Cardiac fibroblast (primary cell): ENCODE measurements around the gene FXN.

ENCODE experiments used
- DNase-seq, 2 donors: peaks; one replicate each; pipeline versions ENCODE4 v3.0.0 to v3.0.0-alpha.2; 2010; ENCODE audit warnings: low read depth in 2 of 2
- H3K4me3 ChIP-seq, 2 donors: replicated peaks in 1 of 2; 1 replicate in 1 of 2; 2 replicates in 1 of 2; pipeline ENCODE4 v1.5.1; 2011; ENCODE audit warnings: low read depth in 2 of 2, low read length in 2 of 2, mild to moderate bottlenecking in 2 of 2, moderate library complexity in 1 of 2
- TF ChIP-seq, protein P1 (sequence below): IDR thresholded peaks from one replicate; pipeline ENCODE4 v1.5.1; 2011; ENCODE audit warnings: low read depth, mild to moderate bottlenecking, low read length, inconsistent platforms

The FXN gene

DNA sequence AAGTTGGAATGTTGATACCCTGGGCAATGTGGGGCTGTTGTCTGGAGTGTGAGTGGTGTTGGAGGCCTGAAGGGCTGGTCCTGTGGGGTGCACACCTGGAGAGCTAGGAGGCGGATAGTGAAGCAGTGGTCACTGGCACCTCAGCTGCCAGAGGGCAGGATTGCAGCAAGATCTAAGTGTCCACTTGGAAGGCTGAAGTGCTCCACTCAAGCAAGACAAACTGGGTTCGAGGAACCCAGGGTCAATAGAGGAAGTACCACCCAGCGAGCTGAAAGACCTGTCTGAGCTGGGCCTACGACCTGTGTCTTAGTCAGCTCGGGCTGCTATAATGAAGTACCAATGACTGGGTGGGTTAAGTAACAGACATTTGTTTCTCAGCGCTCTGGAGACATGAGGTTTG is 98.9 kb downstream of the FXN start:
- H3K4me3 ChIP-seq, result no peak overlapping the region
- TF ChIP-seq, protein P1, sequence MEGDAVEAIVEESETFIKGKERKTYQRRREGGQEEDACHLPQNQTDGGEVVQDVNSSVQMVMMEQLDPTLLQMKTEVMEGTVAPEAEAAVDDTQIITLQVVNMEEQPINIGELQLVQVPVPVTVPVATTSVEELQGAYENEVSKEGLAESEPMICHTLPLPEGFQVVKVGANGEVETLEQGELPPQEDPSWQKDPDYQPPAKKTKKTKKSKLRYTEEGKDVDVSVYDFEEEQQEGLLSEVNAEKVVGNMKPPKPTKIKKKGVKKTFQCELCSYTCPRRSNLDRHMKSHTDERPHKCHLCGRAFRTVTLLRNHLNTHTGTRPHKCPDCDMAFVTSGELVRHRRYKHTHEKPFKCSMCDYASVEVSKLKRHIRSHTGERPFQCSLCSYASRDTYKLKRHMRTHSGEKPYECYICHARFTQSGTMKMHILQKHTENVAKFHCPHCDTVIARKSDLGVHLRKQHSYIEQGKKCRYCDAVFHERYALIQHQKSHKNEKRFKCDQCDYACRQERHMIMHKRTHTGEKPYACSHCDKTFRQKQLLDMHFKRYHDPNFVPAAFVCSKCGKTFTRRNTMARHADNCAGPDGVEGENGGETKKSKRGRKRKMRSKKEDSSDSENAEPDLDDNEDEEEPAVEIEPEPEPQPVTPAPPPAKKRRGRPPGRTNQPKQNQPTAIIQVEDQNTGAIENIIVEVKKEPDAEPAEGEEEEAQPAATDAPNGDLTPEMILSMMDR, result no peak
- no peak for DNase-seq

DNA sequence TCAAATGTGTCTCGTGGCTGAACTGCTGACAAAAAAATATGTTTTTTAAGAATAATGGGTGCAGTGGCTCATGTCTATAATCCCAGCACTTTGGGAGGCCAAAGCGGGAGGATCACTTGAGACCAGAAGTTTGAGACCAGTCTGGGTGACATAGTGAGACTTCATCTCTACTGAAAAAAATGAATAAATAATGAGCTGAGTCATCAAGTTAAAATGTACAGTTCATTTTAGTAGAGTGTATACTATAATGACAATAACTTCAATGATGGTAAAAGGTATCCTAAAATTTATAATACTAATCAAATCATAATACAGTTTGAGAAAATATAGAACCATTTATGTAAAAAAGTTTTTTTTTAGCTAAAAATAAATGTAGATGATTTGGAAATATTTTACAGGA is 100.6 kb downstream of the FXN start:
- DNase-seq, result no peak
- TF ChIP-seq, protein P1, result no peak
- H3K4me3 ChIP-seq, result no peak overlapping the region

DNA sequence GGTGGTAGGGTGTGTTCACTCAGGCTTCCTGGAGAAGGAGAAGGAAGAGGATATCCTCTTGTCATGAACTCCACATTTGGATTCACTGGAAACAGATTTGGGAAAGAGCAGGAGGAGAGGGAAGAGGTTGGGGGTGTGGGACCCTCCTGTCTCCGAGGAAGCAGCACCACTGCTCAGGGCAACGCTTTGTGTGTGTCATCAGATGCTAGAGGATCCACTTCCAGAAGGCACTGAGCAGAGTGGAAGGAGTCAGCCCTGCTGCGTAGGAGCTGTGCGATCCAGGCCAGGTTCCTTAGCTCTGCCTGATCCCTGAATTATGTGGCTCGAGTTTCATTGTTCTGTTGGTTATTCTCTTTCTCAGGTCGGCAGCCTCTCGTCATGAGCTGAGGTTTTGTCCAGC is 101.2 kb downstream of the FXN start:
- no peak overlapping the region for H3K4me3 ChIP-seq
- TF ChIP-seq, protein P1, result no peak
- no peak for DNase-seq

DNA sequence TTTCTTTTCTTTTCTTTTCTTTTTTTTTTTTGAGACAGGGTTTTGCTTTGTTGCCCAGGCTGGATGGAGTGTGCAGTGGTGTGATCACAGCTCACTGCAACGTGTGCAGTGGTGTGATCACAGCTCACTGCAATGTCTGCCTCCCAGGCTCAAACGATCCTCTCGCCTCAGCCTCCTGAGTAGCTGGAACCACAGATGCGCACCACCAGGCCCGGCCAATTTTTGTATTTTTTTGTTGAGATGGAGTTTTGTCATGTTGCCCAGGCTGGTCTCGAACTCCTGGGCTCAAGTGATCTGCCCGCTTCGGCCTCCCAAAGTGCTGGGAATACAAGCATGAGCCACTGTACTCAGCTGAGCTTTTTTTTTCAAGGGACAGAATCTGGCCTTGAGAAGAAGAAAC is 101.8 kb downstream of the FXN start:
- no peak for DNase-seq
- no peak overlapping the region for H3K4me3 ChIP-seq
- TF ChIP-seq, protein P1, result no peak

DNA sequence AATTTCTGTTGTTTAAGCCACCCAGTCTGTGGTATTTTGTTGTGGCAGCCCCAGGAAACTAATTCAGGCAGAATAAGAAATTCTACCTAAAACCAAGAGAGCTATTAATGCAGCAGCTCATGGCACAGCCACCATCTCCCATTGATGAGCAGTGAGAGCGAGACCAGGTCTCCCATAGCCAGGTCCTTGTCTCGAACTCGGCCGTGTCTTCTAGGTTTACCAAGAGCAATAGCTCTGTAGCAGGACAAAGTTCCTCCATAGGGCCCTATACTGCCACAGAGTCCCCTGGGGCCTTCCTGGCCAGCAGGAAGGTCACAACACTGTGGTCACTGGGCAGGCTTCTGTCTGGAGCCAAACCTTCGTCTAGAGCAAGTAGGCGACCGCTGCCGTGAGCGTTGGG is 104.0 kb downstream of the FXN start:
- DNase-seq, result no peak
- TF ChIP-seq, protein P1, result no peak
- no peak overlapping the region for H3K4me3 ChIP-seq

DNA sequence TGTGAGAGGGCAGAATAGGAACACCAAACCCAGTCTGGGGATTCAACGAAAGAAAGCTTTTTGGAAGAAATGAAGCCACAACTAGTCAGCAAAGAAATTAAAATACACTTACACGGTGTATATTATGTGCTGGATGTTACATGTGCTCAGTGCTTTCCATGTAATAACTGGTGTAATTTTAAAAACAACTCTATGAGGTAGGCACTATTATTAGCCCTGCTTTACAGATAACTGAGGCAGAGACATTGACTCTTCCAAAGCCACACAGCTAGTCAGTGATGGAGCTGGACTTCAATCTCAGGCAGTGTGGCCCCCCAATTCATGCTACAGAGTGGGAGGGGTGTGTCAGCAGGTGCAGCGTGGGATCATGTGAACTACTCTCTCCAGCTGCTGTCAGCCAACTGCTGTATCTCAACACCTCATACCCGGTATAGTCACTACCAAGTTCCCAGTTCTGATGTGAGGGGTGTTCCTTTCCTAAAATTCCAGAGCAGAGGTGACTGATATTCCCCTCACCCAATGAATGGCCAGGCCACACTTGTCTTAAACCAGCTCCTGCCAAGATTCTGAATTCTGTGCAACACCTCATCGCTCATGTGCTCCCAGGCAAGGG is 104.7 kb downstream of the FXN start:
- DNase-seq, result no peak
- H3K4me3 ChIP-seq, result no peak overlapping the region
- TF ChIP-seq, protein P1, result no peak

DNA sequence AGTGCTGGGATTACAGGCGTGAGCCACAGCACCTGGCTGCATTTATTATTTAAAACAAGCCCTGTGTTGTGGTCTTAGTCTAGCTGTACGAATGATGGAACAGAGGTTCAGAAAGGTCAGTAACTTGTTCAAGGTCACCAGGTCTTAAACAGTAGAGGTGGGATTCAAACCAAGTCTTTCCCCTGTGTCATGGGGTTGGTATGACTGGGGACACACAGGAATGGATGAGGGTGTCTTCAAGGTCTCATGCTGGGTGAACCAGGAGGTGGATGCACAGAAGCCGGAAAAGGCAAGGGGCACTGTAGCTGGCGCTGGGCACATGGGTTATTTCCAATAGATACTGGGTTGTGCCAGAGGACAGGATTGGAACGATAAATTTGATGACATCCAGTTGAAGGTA is 106.3 kb downstream of the FXN start:
- TF ChIP-seq, protein P1, result no peak
- H3K4me3 ChIP-seq, result no peak overlapping the region
- no peak for DNase-seq
